ENCODE data around the gene MTA2.
A peak's percentile ranks its signal among the peaks of the same experiment; 100 is the strongest.

MTA2 gene

DNA sequence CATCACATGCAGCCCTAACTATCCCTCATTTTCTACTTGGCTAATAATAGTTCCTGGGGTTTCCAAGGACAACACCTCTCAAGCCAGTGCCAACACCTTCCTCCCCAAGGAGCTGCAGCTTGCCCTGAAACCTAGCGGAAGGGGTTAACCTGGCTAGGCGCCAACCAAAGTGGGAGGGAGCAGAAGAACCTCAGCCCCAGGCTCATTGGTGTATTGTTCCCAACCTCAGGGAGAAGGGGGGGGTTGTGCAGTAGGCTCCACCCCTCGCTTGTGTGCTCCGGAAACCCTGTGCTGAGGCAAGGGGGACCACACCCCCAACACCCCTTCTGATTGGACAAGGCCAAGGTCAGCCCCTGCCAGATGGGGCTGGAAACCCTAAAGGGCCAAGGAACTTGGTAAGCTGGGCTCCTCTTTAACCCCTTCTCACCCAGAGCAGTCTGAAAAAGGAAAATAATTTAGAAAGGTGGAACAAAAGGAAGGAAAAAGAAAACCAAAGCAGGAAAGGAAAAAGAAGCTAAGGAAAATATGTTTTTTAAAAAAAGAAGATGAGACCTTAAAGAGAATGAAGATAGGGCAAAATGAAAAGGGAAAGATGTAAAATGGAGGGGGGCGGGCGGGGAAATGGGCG, 2.5 kb downstream of the MTA2 start:
- H3K4me1 ChIP-seq = no peaks in the 10 kb centered on the region
- TF ChIP-seq, protein P1, sequence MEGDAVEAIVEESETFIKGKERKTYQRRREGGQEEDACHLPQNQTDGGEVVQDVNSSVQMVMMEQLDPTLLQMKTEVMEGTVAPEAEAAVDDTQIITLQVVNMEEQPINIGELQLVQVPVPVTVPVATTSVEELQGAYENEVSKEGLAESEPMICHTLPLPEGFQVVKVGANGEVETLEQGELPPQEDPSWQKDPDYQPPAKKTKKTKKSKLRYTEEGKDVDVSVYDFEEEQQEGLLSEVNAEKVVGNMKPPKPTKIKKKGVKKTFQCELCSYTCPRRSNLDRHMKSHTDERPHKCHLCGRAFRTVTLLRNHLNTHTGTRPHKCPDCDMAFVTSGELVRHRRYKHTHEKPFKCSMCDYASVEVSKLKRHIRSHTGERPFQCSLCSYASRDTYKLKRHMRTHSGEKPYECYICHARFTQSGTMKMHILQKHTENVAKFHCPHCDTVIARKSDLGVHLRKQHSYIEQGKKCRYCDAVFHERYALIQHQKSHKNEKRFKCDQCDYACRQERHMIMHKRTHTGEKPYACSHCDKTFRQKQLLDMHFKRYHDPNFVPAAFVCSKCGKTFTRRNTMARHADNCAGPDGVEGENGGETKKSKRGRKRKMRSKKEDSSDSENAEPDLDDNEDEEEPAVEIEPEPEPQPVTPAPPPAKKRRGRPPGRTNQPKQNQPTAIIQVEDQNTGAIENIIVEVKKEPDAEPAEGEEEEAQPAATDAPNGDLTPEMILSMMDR (IDR thresholded peaks at IDR 0.05; ENCODE audit: low read depth, low read length) = no peak

DNA sequence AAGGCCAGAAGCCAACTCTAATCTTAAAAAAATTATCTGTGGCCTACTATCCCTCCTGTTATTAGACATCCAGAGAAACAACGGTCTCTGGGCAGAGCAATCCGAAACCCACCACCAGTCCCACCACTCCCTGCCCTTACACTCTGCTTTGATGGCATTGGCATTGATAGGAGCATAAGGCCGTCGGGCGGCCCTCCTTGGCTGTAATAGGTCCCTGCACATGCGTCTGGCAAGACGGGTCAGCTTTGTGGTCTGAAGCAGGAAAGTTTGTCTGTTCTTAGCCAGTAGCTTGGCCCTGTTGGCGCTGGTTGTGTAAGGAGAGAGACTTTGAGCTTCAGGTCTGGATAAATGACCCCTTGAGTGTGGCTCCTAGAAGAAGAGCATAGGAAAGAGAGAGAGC, 6.5 kb downstream of the MTA2 start:
- TF ChIP-seq, protein P1 (IDR thresholded peaks at IDR 0.05; ENCODE audit: low read depth, low read length) = no peak
- no peaks in the 10 kb centered on the region for H3K27me3 ChIP-seq
- DNase-seq = no peak
- H3K36me3 ChIP-seq = peaks cover 40% of the 10 kb centered on the region
- peaks cover 6% of the 10 kb centered on the region; the same call in 1 of the 2 replicates for H3K4me1 ChIP-seq
- H3K4me3 ChIP-seq (ENCODE audit: low read depth, low read length) = no peak overlapping the region
- H3K9me3 ChIP-seq = no peaks in the 10 kb centered on the region

More for the DNA sequence above, 2.5 kb downstream of the MTA2 start:
- DNase-seq = peak; percentile 94
- Histone ChIP-seq H3K4me3 (ENCODE audit: low read depth, low read length) (peak overlapping the region; percentile 84), H3K9me3 (no peaks in the 10 kb centered on the region), H3K36me3 (peaks cover 34% of the 10 kb centered on the region), H3K27me3 (no peaks in the 10 kb centered on the region)

DNA sequence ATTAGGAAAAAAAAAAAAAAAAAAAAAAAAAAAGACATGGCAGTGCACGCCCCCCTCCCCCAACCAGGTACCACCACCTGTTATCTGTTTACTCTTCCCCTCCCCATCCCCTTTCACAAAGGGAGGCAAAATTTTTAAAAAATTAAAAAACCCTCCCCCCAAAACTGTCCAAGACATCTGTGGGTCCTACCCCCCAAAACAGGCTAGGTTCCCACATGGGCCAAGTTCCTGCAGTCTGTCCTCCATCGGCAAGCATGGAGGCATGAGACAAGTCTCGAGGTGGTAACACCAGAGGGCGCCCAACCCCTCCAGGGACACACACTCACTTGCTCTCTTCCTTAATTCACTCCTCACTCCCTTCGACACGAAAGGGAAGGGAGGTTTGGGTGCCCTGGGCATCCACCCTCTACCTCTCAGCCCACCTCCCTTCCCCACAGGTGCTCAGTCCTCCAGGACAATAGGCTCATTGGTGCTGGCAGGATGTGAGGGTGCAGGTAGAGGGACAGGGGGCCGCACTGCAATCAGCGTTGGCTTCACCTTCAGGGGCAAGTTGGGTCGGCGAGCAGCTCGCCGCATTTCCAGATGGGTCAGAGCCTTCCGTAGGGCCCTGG, 8.1 kb downstream of the MTA2 start:
- no peaks in the 10 kb centered on the region for H3K9me3 ChIP-seq
- DNase-seq = peak; percentile 77
- H3K4me3 ChIP-seq (ENCODE audit: low read depth, low read length) = no peak overlapping the region
- H3K27me3 ChIP-seq = no peaks in the 10 kb centered on the region
- H3K4me1 ChIP-seq = peaks cover 6% of the 10 kb centered on the region; the same call in 1 of the 2 replicates
- TF ChIP-seq, protein P1 (IDR thresholded peaks at IDR 0.05; ENCODE audit: low read depth, low read length) = peak; percentile 69
- peaks cover 38% of the 10 kb centered on the region for H3K36me3 ChIP-seq

DNA sequence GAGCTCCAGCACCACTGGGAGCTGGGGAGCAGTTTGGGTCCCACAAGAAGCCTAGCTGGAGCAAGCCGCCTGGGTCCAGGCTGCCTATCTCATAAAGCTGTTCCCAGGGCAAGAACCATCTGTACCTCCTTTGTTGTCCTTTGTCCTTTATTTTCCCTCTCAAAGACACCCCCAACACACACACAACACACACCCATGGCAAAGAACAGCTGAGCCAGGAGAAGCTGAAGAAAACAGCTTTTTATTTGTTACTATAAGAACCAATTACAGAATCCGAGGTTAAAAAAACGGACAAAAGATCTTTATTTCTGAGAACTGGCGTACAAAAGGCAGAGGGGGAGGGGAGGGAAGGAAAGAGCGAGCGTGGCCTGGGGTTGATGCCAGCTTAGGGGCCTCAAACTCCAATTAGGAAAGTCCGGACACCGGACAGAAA, 8.7 kb downstream of the MTA2 start:
- no peaks in the 10 kb centered on the region for H3K9me3 ChIP-seq
- peaks cover 34% of the 10 kb centered on the region for H3K36me3 ChIP-seq
- no peaks in the 10 kb centered on the region for H3K27me3 ChIP-seq

DNA sequence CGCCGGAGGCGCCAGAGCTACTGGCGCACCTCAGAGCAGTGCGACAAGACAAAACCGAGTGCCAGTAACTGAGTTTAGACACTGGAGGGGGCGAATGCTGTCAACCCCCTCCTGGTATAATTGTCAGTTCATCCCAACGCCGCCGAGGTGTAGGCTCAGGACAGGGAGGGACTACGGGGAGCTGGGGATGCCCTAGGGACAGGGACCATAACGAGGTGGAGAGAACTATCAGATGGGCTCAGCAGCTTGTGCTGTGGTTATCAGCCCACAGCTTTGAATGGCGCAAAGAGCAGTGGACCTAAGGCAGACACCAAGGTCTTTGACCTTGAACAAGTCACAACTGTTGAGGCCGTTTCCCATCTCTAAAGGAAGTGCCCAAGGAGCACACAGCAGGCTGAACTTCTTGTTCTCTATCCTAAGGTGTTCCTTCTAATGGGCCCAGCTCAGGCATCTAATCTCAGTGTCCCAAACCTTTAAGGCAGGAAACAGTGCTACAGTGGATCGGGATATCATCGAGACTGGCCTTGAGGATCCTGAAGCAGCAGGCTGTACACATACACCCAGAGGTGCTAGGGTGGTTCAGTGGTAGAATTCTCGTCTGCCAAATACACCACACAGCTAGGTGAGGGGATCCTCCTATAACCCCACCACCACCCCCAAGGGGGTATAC, 9.4 kb downstream of the MTA2 start:
- Histone ChIP-seq H3K27me3 (no peaks in the 10 kb centered on the region), H3K4me1 (peaks cover 6% of the 10 kb centered on the region; the same call in 1 of the 2 replicates), H3K4me3 (ENCODE audit: low read depth, low read length) (peak overlapping the region; percentile 62), H3K36me3 (peaks cover 31% of the 10 kb centered on the region), H3K9me3 (no peaks in the 10 kb centered on the region)
- DNase-seq = no peak
- TF ChIP-seq, protein P1 (IDR thresholded peaks at IDR 0.05; ENCODE audit: low read depth, low read length) = no peak

More for the DNA sequence above, 8.7 kb downstream of the MTA2 start:
- Histone ChIP-seq H3K4me1 (peaks cover 6% of the 10 kb centered on the region; the same call in 1 of the 2 replicates), H3K4me3 (ENCODE audit: low read depth, low read length) (no peak overlapping the region)
- no peak for DNase-seq
- TF ChIP-seq, protein P1 (IDR thresholded peaks at IDR 0.05; ENCODE audit: low read depth, low read length) = no peak
